ENCODE measurements around the gene PLEKHG5. TPM values are rescaled to one million over a fixed set of nuclear protein-coding genes. Genes with fewer than 3 reads are reported as not detected.

PLEKHG5 gene
- total RNA-seq, 2 donors from 2014 or later: 7.0 to 7.9 TPM

DNA sequence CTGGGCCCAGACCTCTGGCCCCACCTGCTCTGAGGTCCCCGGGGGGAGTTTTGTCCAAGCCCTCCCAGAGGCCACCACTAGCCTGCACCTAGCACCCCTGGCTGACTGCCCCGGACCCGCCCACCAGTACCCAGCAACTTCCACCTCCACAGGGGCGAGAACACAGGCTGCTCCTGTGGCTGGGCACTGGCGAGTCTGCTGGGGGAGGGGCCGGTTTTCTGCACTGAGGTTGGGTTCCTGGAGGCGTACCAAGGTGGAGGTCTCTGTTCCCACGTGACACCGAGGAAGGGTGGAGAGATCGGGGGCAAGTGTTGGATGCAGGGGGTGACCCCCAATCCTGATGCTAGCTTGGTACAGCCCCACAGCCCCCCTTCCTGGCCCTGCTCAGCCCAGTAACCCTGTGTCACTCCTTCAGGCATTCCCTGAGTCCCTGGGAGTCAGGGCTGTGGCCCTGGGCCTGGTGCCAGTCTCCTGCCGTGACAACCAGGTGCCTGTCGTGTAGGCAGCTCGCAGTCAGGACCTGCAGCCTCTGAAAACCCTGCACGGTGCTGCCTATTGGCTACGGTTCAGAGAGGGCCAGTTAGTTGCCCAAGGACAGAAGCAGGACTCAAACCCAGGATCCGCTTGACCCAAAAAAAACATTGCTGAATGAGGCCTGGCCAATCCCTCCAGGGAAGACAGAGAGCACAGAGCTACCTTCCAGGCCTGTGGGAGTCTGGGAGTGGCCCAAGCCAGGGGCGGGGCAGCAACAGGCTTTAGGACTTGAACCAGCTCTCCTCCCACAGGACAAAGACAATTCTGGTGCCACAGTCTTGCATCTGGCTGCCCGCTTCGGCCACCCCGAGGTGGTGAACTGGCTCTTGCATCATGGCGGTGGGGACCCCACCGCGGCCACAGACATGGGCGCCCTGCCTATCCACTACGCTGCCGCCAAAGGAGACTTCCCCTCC lies 63.8 kb downstream of the PLEKHG5 start:
- H3K27me3 ChIP-seq: peaks cover 19 to 23% of the 10 kb centered on the region in 2 donors
- no peak overlapping the region for H3K4me3 ChIP-seq
- DNase-seq (ENCODE audit: low spot score): no peak
- no peak overlapping the region for H3K27ac ChIP-seq
- H3K4me1 ChIP-seq: peaks cover 0 to 36% of the 10 kb centered on the region in 2 donors
- H3K9me3 ChIP-seq: no peaks in the 10 kb centered on the region
- no peaks in the 10 kb centered on the region for H3K36me3 ChIP-seq
- TF ChIP-seq, protein P1, sequence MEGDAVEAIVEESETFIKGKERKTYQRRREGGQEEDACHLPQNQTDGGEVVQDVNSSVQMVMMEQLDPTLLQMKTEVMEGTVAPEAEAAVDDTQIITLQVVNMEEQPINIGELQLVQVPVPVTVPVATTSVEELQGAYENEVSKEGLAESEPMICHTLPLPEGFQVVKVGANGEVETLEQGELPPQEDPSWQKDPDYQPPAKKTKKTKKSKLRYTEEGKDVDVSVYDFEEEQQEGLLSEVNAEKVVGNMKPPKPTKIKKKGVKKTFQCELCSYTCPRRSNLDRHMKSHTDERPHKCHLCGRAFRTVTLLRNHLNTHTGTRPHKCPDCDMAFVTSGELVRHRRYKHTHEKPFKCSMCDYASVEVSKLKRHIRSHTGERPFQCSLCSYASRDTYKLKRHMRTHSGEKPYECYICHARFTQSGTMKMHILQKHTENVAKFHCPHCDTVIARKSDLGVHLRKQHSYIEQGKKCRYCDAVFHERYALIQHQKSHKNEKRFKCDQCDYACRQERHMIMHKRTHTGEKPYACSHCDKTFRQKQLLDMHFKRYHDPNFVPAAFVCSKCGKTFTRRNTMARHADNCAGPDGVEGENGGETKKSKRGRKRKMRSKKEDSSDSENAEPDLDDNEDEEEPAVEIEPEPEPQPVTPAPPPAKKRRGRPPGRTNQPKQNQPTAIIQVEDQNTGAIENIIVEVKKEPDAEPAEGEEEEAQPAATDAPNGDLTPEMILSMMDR (IDR thresholded peaks at IDR 0.05): no peak

DNA sequence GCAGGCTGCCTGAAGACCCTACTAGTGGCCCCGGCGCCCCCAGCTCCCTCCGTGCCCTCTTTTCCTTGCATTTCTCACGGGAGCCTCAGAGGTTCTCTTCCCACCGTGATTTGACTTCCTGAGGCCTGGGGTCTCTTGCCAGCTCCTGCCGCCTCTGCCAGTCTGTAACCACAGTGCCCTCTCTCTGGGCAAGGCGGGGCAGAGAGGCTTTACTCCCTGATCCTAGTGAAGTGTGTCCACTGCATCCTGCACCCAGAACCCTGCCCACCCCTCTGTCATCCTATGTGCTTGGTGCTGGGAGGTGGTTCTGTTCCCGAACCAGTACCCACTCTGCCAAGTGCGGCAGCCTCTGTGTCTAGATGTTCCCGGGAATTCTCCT lies 64.5 kb downstream of the PLEKHG5 start:
- Histone ChIP-seq H3K36me3 (no peaks in the 10 kb centered on the region), H3K4me1 (peaks cover 0 to 36% of the 10 kb centered on the region in 2 donors), H3K4me3 (no peak overlapping the region), H3K27ac (no peak overlapping the region), H3K27me3 (peaks cover 19 to 23% of the 10 kb centered on the region in 2 donors), H3K9me3 (no peaks in the 10 kb centered on the region)
- no peak for DNase-seq (ENCODE audit: low spot score)
- TF ChIP-seq, protein P1 (IDR thresholded peaks at IDR 0.05): no peak

DNA sequence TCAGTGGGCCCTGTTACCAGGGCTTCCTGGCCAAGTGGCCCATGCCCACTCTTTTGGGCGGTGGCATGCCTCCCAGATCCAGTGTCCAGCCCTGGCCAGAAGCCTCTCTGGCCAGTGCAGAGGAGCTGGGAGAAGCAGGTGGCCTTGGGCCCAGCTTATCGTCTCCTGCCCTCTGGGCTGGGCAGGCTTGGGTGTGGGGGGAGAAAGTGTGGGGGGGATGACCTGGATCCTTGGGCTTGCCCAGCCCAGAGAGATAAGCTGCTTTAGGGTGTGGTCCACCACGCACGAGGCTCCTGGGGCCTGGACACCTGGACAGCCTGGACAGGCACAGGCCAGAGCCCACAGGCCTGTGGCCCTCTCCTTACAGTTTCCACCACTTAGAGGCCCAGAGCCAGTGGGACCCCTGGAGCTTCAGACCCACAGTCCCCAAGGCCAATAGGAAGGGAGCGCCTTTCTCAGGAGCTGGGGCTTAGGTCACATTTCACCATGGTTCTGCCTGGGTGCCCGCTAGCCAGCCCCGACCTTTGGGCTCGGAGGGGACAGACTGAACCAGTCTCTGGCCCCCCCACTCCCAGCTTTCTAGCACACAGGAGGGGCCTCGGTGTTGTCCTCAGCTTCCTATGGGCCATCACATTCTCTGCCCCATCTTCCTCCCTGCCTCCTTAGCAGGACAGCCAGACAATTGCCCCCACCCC lies 65.0 kb downstream of the PLEKHG5 start:
- no peaks in the 10 kb centered on the region for H3K9me3 ChIP-seq
- H3K4me1 ChIP-seq: peaks cover 0 to 36% of the 10 kb centered on the region in 2 donors
- DNase-seq (ENCODE audit: low spot score): no peak
- no peak overlapping the region for H3K4me3 ChIP-seq
- TF ChIP-seq, protein P1 (IDR thresholded peaks at IDR 0.05): no peak
- peaks cover 23 to 24% of the 10 kb centered on the region in 2 donors for H3K27me3 ChIP-seq
- no peak overlapping the region for H3K27ac ChIP-seq
- no peaks in the 10 kb centered on the region for H3K36me3 ChIP-seq

DNA sequence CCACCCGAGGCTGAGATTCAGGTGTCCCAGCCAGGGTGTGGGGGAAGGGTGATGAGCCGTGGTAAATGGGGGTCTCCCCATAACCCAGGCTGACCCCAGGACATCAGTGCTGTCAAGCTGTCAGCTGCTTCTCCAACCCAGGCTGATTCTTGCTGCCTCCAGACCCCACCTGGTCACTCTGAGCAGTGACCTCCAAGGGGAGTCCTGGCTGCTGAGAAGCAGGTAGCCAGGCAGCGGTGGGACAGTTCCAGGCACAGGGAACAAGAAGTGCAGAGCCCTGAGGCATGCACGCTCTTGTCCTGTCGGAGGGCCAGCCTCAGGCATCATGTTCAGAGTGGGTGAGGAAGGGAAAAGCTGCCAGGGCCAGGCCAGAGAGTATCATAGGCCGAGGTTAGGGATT lies 65.8 kb downstream of the PLEKHG5 start:
- no peak overlapping the region for H3K27ac ChIP-seq
- H3K9me3 ChIP-seq: no peaks in the 10 kb centered on the region
- H3K27me3 ChIP-seq: peaks cover 26 to 31% of the 10 kb centered on the region in 2 donors
- TF ChIP-seq, protein P1 (IDR thresholded peaks at IDR 0.05): no peak
- DNase-seq (ENCODE audit: low spot score): no peak
- no peaks in the 10 kb centered on the region for H3K36me3 ChIP-seq
- H3K4me3 ChIP-seq: no peak overlapping the region
- H3K4me1 ChIP-seq: peaks cover 0 to 38% of the 10 kb centered on the region in 2 donors

DNA sequence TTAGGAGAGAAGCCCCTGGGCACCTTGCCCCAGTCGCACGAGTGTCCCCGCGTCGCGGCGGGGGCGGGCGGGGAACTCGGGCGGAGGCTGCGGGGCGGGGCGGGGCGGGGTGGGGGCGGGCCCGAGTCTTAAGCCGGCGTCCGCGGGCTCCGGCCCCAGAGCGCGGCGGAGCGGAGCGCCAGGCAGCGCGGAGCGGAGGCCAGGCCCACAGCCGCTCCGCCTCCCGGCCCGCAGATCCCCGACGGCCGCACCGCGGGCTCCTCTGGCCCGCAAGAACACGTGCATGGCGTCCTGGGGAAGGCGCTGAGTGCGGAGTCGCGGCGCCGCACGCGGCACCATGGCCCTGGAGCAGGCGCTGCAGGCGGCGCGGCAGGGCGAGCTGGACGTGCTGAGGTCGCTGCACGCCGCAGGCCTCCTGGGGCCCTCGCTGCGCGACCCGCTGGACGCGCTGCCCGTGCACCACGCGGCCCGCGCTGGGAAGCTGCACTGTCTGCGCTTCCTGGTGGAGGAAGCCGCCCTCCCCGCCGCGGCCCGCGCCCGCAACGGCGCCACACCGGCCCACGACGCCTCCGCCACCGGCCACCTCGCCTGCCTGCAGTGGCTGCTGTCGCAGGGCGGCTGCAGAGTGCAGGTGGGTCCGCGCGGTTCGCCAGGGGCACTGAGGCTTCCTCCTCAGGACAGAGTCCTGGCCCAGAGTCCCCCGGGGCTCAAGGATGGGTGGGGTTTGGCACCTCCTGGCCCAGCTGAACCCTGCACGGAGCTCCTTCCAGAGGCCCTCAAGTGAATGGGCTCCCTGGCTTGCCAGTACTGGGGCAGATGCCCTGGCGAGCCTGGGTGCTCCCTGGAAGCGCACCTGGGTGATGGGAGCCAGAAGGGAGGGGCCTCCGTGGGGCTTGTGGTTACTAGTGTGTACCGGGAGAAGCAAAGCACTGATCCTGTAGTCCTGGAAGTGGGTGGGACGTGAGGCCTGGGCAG lies 66.6 kb downstream of the PLEKHG5 start, which contains the start of gene ESPN:
Gene ESPN (plus strand): TSS at position 158 of the 975 bp plus-strand sequence. CDS start 180 bp downstream, at position 338.
- no peaks in the 10 kb centered on the region for H3K36me3 ChIP-seq
- peaks cover 34 to 38% of the 10 kb centered on the region in 2 donors for H3K27me3 ChIP-seq
- no peaks in the 10 kb centered on the region for H3K9me3 ChIP-seq
- H3K4me3 ChIP-seq: peak within 1 kb of the TSS in 1 of 2 donors; percentile 32
- DNase-seq (ENCODE audit: low spot score): no peak
- peaks cover 0 to 41% of the 10 kb centered on the region in 2 donors for H3K4me1 ChIP-seq
- no peak within 1 kb of the TSS for H3K27ac ChIP-seq
- TF ChIP-seq, protein P1 (IDR thresholded peaks at IDR 0.05): no peak
